ENCODE measurements around the gene ADGRD1. TPM values are rescaled to one million over a fixed set of nuclear protein-coding genes. Genes with fewer than 3 reads are reported as not detected.

ADGRD1 gene
- polyA plus RNA-seq, 1 experiment: 68.5 TPM

DNA sequence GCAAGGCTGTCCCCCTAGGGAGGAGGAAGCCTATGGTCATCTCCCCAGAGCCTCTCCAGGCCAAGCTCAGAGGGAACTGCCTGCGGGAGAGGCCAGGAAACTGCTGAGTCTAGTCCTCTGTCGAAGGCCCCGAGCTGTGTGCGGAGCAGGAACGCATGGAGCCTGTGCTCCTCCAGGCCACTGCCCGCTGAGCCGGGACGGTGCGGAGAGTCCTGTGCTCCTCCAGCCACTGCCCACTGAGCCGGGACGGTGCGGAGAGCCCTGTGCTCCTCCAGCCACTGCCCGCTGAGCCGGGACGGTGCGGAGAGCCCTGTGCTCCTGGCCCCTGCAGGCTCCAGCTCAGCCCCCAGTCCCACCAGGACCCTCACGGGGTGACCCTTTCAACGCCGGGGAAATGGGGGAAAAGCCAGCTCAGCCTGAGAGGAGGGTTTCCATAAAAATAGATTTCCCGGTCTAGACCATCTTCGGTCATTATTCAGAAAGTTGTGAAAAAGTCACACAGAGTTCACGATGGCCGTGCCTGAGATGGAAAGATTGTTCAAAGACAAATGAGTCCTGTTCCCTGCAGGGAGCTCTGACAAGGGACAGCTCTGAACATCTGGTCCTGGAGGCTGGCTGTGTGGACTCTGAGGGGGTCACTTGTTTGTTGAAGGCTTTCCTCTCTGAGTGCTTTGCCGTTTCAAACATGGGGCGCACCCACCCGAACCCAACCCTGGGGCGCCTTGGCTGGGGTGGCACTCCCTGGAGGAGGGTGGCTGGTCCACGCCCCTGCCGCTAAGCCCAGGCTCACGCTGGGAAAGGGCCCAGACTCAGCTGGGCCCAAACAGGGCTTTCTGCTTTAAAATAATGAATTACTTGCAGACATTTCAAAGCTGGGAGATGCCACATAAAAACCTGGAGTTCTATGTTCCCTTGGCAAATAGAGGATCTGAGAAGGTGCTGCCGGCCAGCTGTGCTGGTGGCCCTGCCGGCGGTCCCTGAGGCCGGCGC lies 85.5 kb downstream of the ADGRD1 start:
- Histone ChIP-seq H3K36me3 (ENCODE audit: control insufficient read depth, insufficient read depth, low read length) (peaks cover 1% of the 10 kb centered on the region), H3K27me3 (ENCODE audit: control insufficient read depth, insufficient read depth, low read length) (no peaks in the 10 kb centered on the region), H3K4me3 (ENCODE audit: low read depth, low read length) (no peak overlapping the region)
- ChIA-PET CTCF (interaction anchor here (1.1 to 1.5 kb wide), 2 partner anchors 9 to 21 kb away, joined by 3 to 4 read pairs; no protein-coding TSS in a partner anchor), POLR2A (interaction anchor here (0.7 kb wide), 1 partner anchor 14 kb away, joined by 3 read pairs; no protein-coding TSS in a partner anchor)
- no peak for DNase-seq (ENCODE audit: low read depth)
- TF ChIP-seq CTCF (IDR thresholded peaks at IDR 0.05; ENCODE audit: insufficient read depth, low read depth, low read length): no peak

DNA sequence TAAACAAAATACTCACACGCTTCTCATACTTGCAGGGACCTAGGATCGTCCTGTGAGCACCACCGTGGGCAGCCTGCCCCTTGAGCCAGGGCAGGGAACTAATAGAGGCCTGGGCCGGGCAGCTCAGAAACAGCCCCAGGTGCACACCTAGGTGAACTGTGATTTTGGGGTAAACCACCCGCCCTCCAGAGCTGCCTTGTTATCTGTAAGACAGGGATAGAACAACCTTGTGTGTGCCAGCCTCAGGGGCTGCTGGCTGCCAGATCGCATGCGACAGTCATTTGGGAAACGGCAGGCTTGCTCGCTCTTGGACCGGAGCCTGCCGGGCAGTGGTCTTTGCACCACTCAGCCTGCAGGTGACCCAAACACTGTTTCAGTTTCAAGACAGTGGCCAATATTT lies 86.8 kb downstream of the ADGRD1 start:
- no peak for DNase-seq (ENCODE audit: low read depth)
- TF ChIP-seq CTCF (IDR thresholded peaks at IDR 0.05; ENCODE audit: insufficient read depth, low read depth, low read length): no peak
- no peak overlapping the region for H3K4me3 ChIP-seq (ENCODE audit: low read depth, low read length)
- H3K27me3 ChIP-seq (ENCODE audit: control insufficient read depth, insufficient read depth, low read length): no peaks in the 10 kb centered on the region
- ChIA-PET POLR2A (no interaction called here), CTCF (interaction anchor here (1.1 to 1.5 kb wide), 2 partner anchors 10 to 64 kb away, joined by 3 to 4 read pairs; no protein-coding TSS in a partner anchor)
- H3K36me3 ChIP-seq (ENCODE audit: control insufficient read depth, insufficient read depth, low read length): peaks cover 1% of the 10 kb centered on the region

- Histone ChIP-seq H3K4me3 (ENCODE audit: low read depth, low read length) (no peak overlapping the region), H3K27me3 (ENCODE audit: control insufficient read depth, insufficient read depth, low read length) (no peaks in the 10 kb centered on the region), H3K36me3 (ENCODE audit: control insufficient read depth, insufficient read depth, low read length) (peaks cover 1% of the 10 kb centered on the region)
- no peak for DNase-seq (ENCODE audit: low read depth)
- POLR2A ChIA-PET: no interaction called here
- no peak for TF ChIP-seq CTCF (IDR thresholded peaks at IDR 0.05; ENCODE audit: insufficient read depth, low read depth, low read length)
- CTCF ChIA-PET: interaction anchor here (1.1 to 1.5 kb wide), 3 partner anchors 11 to 63 kb away, joined by 3 to 4 read pairs (median 3); no protein-coding TSS in a partner anchor
Observed at GRCh38 chr12:131041216-131041967, 87.7 kb downstream of the ADGRD1 start.

DNA sequence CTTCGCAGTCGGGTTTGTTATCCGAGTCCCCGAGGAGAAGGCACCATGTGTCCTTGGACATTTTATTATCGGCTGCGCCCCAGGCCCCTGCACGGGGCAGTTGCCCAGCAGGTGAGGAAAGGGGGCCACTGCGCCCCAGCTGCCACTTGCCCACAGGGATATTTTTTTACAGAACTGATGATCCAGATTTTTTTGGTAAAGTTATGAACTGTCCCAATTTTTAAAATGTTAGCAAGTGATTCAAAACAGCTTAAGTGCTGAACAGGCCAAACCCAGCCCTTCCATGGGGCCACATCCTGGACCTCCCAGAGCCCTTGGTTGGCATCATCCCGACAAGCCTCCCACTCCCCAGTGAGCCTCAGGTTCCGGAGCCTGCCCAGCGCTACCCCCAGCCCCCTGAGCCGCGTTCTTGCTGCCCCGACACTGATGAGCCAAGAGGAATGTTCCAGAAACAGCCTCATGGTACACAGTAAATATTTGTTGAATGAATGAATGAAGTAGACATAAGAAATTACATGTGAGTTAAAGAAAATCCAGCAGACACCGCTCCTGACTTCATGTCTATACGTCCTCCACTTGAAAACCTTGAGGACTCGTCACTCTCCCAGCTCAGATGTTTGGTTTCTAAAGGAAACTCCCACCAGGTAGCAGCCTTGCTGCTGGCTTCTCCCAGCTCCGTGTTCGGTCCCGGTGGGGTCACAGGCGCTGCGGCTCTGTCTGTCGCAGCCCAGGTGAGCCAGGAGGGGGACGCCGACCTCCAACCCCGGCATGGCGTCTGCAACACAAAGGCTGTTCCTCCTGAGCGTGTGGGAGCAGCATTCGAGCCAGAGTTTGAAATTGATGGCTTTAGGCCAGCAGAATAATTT lies 88.5 kb downstream of the ADGRD1 start:
- DNase-seq (ENCODE audit: low read depth): no peak
- H3K36me3 ChIP-seq (ENCODE audit: control insufficient read depth, insufficient read depth, low read length): no peaks in the 10 kb centered on the region; the same call in 1 of the 2 replicates
- CTCF ChIA-PET: interaction anchor here (1.1 kb wide), 1 partner anchor 10 kb away, joined by 3 read pairs; no protein-coding TSS in a partner anchor
- no peak for TF ChIP-seq CTCF (IDR thresholded peaks at IDR 0.05; ENCODE audit: insufficient read depth, low read depth, low read length)
- no peak overlapping the region for H3K4me3 ChIP-seq (ENCODE audit: low read depth, low read length)
- no peaks in the 10 kb centered on the region for H3K27me3 ChIP-seq (ENCODE audit: control insufficient read depth, insufficient read depth, low read length)
- POLR2A ChIA-PET: no interaction called here
